HG03565 (cell line): Measurements from ENCODE around the gene DNAH8.

Source experiments
- ATAC-seq: cut with Tn5 transposase; IDR thresholded peaks from one replicate; pipeline ENCODE4 v1.9.1; 2021; ENCODE audit warnings: mild to moderate bottlenecking, moderate library complexity; ENCODE audit not compliant: unreplicated experiment

DNAH8 gene

GRCh38 chr6:39062014-39062740 is 347.1 kb downstream of the DNAH8 start:
- no peak for ATAC-seq

- ATAC-seq, result no peak
These were observed 348.4 kb downstream of the DNAH8 start for GRCh38 chr6:39063526-39063925.

- no peak for ATAC-seq
These were observed 350.4 kb downstream of the DNAH8 start for GRCh38 chr6:39065561-39065960.

GRCh38 chr6:39068391-39068790 is 353.3 kb downstream of the DNAH8 start:
- no peak for ATAC-seq

GRCh38 chr6:39072830-39073229 is 357.7 kb downstream of the DNAH8 start:
- no peak for ATAC-seq

- ATAC-seq, result no peak
These were observed 358.6 kb downstream of the DNAH8 start for GRCh38 chr6:39073471-39074355.

- ATAC-seq, result no peak
These were observed 359.4 kb downstream of the DNAH8 start for GRCh38 chr6:39074486-39074885.

GRCh38 chr6:39075010-39075686 is 360.0 kb downstream of the DNAH8 start:
- ATAC-seq, result no peak

- no peak for ATAC-seq
These were observed 360.9 kb downstream of the DNAH8 start for GRCh38 chr6:39075807-39076622.

GRCh38 chr6:39076623-39077535 is 361.8 kb downstream of the DNAH8 start:
- ATAC-seq, result no peak

- ATAC-seq, result no peak
These were observed 362.9 kb downstream of the DNAH8 start for GRCh38 chr6:39077882-39078594.

- ATAC-seq, result no peak
These were observed 363.6 kb downstream of the DNAH8 start for GRCh38 chr6:39078695-39079094.

- no peak for ATAC-seq
These were observed 364.4 kb downstream of the DNAH8 start for GRCh38 chr6:39079197-39080125.
